CD4-positive, CD25-positive, alpha-beta regulatory T cell (primary cell): ENCODE measurements around the gene SPRED2. TPM values are rescaled to one million over a fixed set of nuclear protein-coding genes. Genes with fewer than 3 reads are reported as not detected.

Experiments
- ATAC-seq, 2 donors: fragments of 150-1000 bp; cut with Tn5 transposase; one replicate each; pipeline ENCODE4 v1.10.0; 2021; ENCODE audit warnings: low read depth in 2 of 2, moderate number of reproducible peaks in 2 of 2, moderate library complexity in 1 of 2
- DNase-seq, 3 donors: peaks; one replicate each; pipeline versions ENCODE4 v3.0.0 to v3.0.0-alpha.2; 2012 to 2022; ENCODE audit warnings: mixed read lengths in 1 of 3
- H3K27ac ChIP-seq: one replicate; pipeline ENCODE4 v1.7.0; 2013; ENCODE audit warnings: mild to moderate bottlenecking, low read length; ENCODE audit not compliant: insufficient read depth, poor library complexity, severe bottlenecking
- H3K27me3 ChIP-seq: one replicate; pipeline ENCODE4 v1.7.0; 2013; ENCODE audit warnings: low read length; ENCODE audit not compliant: control insufficient read depth, insufficient read depth
- H3K36me3 ChIP-seq: one replicate; pipeline ENCODE4 v1.7.0; 2013; ENCODE audit warnings: mild to moderate bottlenecking, low read length, moderate library complexity; ENCODE audit not compliant: control insufficient read depth, insufficient read depth
- H3K4me1 ChIP-seq: 2 replicates; pipeline ENCODE4 v1.7.0; 2013; ENCODE audit warnings: mild to moderate bottlenecking, low read length; ENCODE audit not compliant: insufficient read depth, control insufficient read depth, poor library complexity, severe bottlenecking
- H3K4me3 ChIP-seq: one replicate; pipeline ENCODE4 v1.7.0; 2013; ENCODE audit warnings: low read depth, mild to moderate bottlenecking, low read length, moderate library complexity
- H3K9me3 ChIP-seq, 2 experiments: 1 replicate in 1 of 2; 2 replicates in 1 of 2; pipeline ENCODE4 v1.7.0; 2013; ENCODE audit warnings: low read length in 2 of 2, mild to moderate bottlenecking in 1 of 2, moderate library complexity in 1 of 2; ENCODE audit not compliant: control insufficient read depth in 2 of 2
- H3K27ac Mint-ChIP-seq, 3 donors: one replicate each; pipeline ENCODE4 v1.8.0; 2020 to 2022; ENCODE audit warnings: mild to moderate bottlenecking in 3 of 3, mixed read lengths in 3 of 3, moderate library complexity in 2 of 3
- H3K27me3 Mint-ChIP-seq: one replicate; pipeline ENCODE4 v1.8.0; 2022; ENCODE audit warnings: mild to moderate bottlenecking, mixed read lengths
- H3K36me3 Mint-ChIP-seq: one replicate; pipeline ENCODE4 v1.8.0; 2020; ENCODE audit warnings: mixed read lengths
- H3K4me1 Mint-ChIP-seq, 4 donors: one replicate each; pipeline ENCODE4 v1.8.0; 2020 to 2022; ENCODE audit warnings: mixed read lengths in 4 of 4, mild to moderate bottlenecking in 1 of 4
- H3K4me3 Mint-ChIP-seq, 4 donors: one replicate each; pipeline ENCODE4 v1.8.0; 2020 to 2022; ENCODE audit warnings: mild to moderate bottlenecking in 4 of 4, mixed read lengths in 4 of 4, moderate library complexity in 3 of 4
- H3K9me3 Mint-ChIP-seq, 7 donors: one replicate each; pipeline ENCODE4 v1.8.0; 2020 to 2022; ENCODE audit warnings: mixed read lengths in 7 of 7, mild to moderate bottlenecking in 3 of 7, moderate library complexity in 2 of 7
- polyA plus RNA-seq, 4 donors: library from polyadenylated mRNA; unstranded; fragments of 300-500 nt; fragmentation: Illumina TruSeq; gene quantifications; one replicate each; pipeline ENCODE4 v1.2.3, GENCODE V29; 2021
- total RNA-seq: library from RNA; stranded (reverse); gene quantifications from one replicate; pipeline ENCODE4 v1.2.3, GENCODE V29; 2022

SPRED2 gene
- total and polyA plus RNA-seq, 5 donors from 2014 or later, result 0.23 to 6.3 (median 1.1) TPM

GRCh38 chr2:65351948-65352595, 80.3 kb downstream of the SPRED2 start:
- Histone ChIP-seq H3K27ac (no peak overlapping the region), H3K27me3 (no peaks in the 10 kb centered on the region), H3K36me3 (no peaks in the 10 kb centered on the region), H3K4me3 (no peak overlapping the region), H3K4me1 (no peaks in the 10 kb centered on the region), H3K9me3 (no peaks in the 10 kb centered on the region)
- Mint-ChIP-seq H3K9me3 (peaks cover 0 to 2% (median 0%) of the 10 kb centered on the region in 7 donors), H3K27me3 (no peaks in the 10 kb centered on the region), H3K4me3 (no peak overlapping the region), H3K27ac (no peak overlapping the region), H3K36me3 (peaks cover under 1% of the 10 kb centered on the region), H3K4me1 (peaks cover 0 to 8% (median 6%) of the 10 kb centered on the region in 4 donors)
- ATAC-seq (no peak), DNase-seq (no peak)

DNA sequence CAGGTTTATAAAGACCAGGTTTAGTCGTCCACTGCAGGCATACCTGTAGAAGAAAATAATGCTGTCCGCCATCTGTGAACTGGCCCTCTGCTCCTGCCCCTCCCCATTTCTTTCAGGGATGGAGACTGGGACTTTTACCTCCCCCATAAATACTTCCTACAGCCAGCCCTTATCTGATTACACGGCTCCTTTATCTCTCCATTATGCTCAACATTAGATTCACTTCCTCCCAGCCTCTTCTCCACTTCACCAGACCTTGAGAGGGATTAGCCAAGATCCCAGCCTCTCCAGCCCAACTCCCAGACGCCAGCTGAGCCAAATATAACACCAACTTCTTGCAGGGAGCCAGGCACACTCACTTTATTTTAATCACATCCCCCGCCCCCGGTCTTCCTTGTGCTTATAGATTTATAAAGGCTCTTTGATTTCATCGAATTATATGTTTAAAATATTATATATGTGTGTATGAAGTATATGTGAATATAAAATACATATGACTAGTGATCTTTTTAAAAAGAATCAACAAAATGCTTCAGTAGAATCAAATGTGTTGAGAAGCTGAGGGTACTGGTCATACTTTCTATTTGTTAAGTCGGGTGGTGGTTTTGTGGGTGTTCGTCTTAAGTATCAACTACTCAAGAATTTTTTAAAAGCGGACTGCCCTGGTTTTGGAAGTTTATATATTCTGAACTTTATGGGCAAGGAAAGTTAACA, 81.0 kb downstream of the SPRED2 start:
- Mint-ChIP-seq H3K4me1 (peaks cover 0 to 8% (median 6%) of the 10 kb centered on the region in 4 donors), H3K9me3 (peaks cover 0 to 2% (median 0%) of the 10 kb centered on the region in 7 donors), H3K4me3 (peak overlapping the region in 1 of 4 donors; percentile 49), H3K27ac (no peak overlapping the region), H3K27me3 (no peaks in the 10 kb centered on the region), H3K36me3 (peaks cover 7% of the 10 kb centered on the region)
- no peak overlapping the region for H3K27ac ChIP-seq
- no peaks in the 10 kb centered on the region for H3K4me1 ChIP-seq
- no peaks in the 10 kb centered on the region for H3K36me3 ChIP-seq
- H3K4me3 ChIP-seq, result no peak overlapping the region
- no peaks in the 10 kb centered on the region for H3K27me3 ChIP-seq
- no peaks in the 10 kb centered on the region for H3K9me3 ChIP-seq
- DNase-seq (no peak), ATAC-seq (no peak)

- Mint-ChIP-seq H3K27ac (no peak overlapping the region), H3K9me3 (peaks cover 0 to 2% (median 0%) of the 10 kb centered on the region in 7 donors), H3K27me3 (no peaks in the 10 kb centered on the region), H3K36me3 (peaks cover 11% of the 10 kb centered on the region), H3K4me3 (no peak overlapping the region), H3K4me1 (peaks cover 0 to 6% (median 3%) of the 10 kb centered on the region in 4 donors)
- DNase-seq (peak in 1 of 3 donors; percentile 49), ATAC-seq (no peak)
- no peaks in the 10 kb centered on the region for H3K4me1 ChIP-seq
- no peak overlapping the region for H3K27ac ChIP-seq
- H3K4me3 ChIP-seq, result no peak overlapping the region
- no peaks in the 10 kb centered on the region for H3K27me3 ChIP-seq
- H3K9me3 ChIP-seq, result no peaks in the 10 kb centered on the region
- H3K36me3 ChIP-seq, result no peaks in the 10 kb centered on the region
Measured at GRCh38 chr2:65350651-65351056, 81.7 kb downstream of the SPRED2 start.

- H3K27ac Mint-ChIP-seq, result no peak overlapping the region
Measured at GRCh38 chr2:65349863-65350262, 82.5 kb downstream of the SPRED2 start.

GRCh38 chr2:65347913-65348312, 84.5 kb downstream of the SPRED2 start:
- Mint-ChIP-seq H3K27ac (no peak overlapping the region), H3K9me3 (peaks cover 0 to 2% (median 0%) of the 10 kb centered on the region in 7 donors)
- ATAC-seq, result no peak

More at GRCh38 chr2:65349863-65350262, 82.5 kb downstream of the SPRED2 start:
- Mint-ChIP-seq H3K27me3 (no peaks in the 10 kb centered on the region), H3K4me1 (peaks cover 0 to 6% (median 3%) of the 10 kb centered on the region in 4 donors), H3K36me3 (peaks cover 11% of the 10 kb centered on the region), H3K9me3 (peaks cover 0 to 2% (median 0%) of the 10 kb centered on the region in 7 donors), H3K4me3 (no peak overlapping the region)
- Histone ChIP-seq H3K27me3 (no peaks in the 10 kb centered on the region), H3K36me3 (no peaks in the 10 kb centered on the region), H3K9me3 (no peaks in the 10 kb centered on the region), H3K4me3 (no peak overlapping the region), H3K27ac (no peak overlapping the region), H3K4me1 (no peaks in the 10 kb centered on the region)
- no peak for DNase-seq
- no peak for ATAC-seq

DNA sequence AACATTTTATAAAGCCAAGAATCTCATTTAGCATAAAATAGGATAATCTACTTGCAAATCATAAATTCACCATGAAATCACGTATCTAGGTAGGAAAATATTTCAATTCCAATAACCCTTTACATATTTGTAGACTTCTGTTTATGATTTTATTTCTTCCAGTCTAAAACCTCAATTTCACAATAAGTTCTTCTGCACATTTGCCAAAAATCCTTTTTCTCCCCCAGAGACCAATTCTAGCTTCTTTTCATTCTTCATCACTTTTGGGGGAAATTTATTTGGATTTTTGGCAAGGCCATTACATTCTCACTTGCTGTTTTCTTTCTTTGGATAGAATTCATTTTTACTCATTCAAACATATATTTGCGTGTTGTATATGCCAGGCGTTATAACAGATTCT, 86.8 kb downstream of the SPRED2 start:
- ATAC-seq, result no peak
- no peak overlapping the region for H3K27ac ChIP-seq
- Mint-ChIP-seq H3K4me1 (peaks cover 0 to 5% (median 1%) of the 10 kb centered on the region in 4 donors), H3K27me3 (no peaks in the 10 kb centered on the region), H3K36me3 (peaks cover 11% of the 10 kb centered on the region), H3K27ac (peak overlapping the region in 2 of 3 donors; percentile 27 to 44), H3K9me3 (peaks cover 0 to 2% (median 0%) of the 10 kb centered on the region in 7 donors), H3K4me3 (no peak overlapping the region)
- no peak for DNase-seq
- no peaks in the 10 kb centered on the region for H3K27me3 ChIP-seq
- H3K4me1 ChIP-seq, result no peaks in the 10 kb centered on the region
- H3K36me3 ChIP-seq, result no peaks in the 10 kb centered on the region
- H3K9me3 ChIP-seq, result no peaks in the 10 kb centered on the region
- no peak overlapping the region for H3K4me3 ChIP-seq

More at GRCh38 chr2:65347913-65348312, 84.5 kb downstream of the SPRED2 start:
- H3K9me3 ChIP-seq, result no peaks in the 10 kb centered on the region
- H3K4me1 ChIP-seq, result no peaks in the 10 kb centered on the region
- no peak overlapping the region for H3K4me3 Mint-ChIP-seq
- H3K36me3 ChIP-seq, result no peaks in the 10 kb centered on the region
- DNase-seq, result no peak
- H3K36me3 Mint-ChIP-seq, result peaks cover 11% of the 10 kb centered on the region
- H3K27me3 ChIP-seq, result no peaks in the 10 kb centered on the region
- peaks cover 0 to 6% (median 3%) of the 10 kb centered on the region in 4 donors for H3K4me1 Mint-ChIP-seq
- H3K27me3 Mint-ChIP-seq, result no peaks in the 10 kb centered on the region
- H3K27ac ChIP-seq, result no peak overlapping the region
- no peak overlapping the region for H3K4me3 ChIP-seq

DNA sequence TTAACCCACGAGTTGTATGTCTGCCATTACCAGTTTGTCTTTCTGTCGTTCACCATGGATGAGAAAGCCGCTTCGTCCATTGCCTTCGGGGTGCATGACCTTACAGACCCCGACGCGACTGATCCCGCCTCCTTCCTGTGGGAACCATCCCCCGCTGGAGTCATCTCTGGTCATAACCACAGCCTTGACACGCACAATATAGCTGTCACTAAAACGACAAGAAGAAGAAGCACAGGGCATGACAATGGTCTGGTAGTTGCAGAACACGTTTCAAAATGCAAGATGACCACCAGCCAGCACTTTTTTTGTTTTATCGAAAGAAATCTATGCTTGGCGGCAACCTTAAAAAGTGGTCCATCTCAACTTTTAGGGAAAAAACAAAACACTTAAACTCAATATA, 87.7 kb downstream of the SPRED2 start:
- Histone ChIP-seq H3K4me1 (no peaks in the 10 kb centered on the region), H3K9me3 (no peaks in the 10 kb centered on the region), H3K27me3 (no peaks in the 10 kb centered on the region), H3K27ac (no peak overlapping the region), H3K36me3 (no peaks in the 10 kb centered on the region), H3K4me3 (no peak overlapping the region)
- Mint-ChIP-seq H3K9me3 (peaks cover 0 to 2% (median 0%) of the 10 kb centered on the region in 7 donors), H3K4me1 (peaks cover 0 to 2% (median 0%) of the 10 kb centered on the region in 4 donors), H3K27me3 (no peaks in the 10 kb centered on the region), H3K27ac (peak overlapping the region in 1 of 3 donors; percentile 49), H3K4me3 (no peak overlapping the region), H3K36me3 (peaks cover 11% of the 10 kb centered on the region)
- ATAC-seq (no peak), DNase-seq (no peak)
